ENCODE data around the gene SELENON.

- TF ChIP-seq CTCF (IDR thresholded peaks at IDR 0.05) (no peak), POLR2AphosphoS5 (IDR thresholded peaks at IDR 0.05; ENCODE audit: low read depth, low read length) (no peak), TCF7L2 (IDR thresholded peaks at IDR 0.05; ENCODE audit: low read depth, low read length) (no peak)
Measured at GRCh38 chr1:25820247-25821111, 20.5 kb downstream of the SELENON start.
